ENCODE results near the gene PER1. TPM values are rescaled to one million over a fixed set of nuclear protein-coding genes. Genes with fewer than 3 reads are reported as not detected.

Gene PER1
- total and polyA plus RNA-seq, 2 experiments from 2014 or later: 5.1 to 5.9 TPM

DNA sequence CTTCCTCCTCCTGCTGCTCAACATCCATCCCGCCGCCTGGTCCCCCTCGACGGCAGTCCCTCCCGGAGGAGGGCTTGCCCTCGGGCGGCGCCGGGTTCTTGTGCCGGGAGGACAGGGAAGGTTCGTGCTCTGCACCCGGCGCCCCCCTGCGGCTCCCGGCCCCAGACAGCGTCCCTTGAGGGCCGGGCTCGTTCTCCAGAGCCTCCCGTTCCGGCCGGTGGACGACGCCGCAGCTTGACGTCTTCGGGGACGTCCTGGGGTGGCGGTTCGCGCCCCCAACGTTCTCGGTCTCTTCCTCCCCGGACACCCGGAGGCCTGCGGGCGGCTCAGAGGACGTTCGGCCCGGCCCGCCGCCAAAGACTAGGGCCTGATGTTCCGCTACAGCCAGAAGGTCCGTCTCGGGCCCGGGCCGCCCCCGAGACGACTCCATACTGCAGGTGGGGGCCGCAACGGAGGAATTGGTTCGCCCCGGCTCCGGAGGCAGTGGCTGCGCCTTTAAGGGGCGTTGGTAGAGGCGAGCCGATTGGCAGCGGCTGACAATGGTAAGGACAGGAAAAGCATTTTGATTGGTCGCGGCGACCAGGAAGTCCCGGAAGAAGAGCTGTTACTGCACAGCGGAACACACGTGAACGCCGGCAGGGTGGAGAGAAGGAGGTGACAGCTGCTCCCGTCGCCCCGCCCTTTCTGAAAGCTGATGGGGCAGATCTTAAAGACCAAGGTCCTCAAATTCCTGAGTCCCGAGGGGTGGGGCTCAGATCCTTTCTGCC is 37.7 kb upstream of the PER1 start, which contains the start of gene BORCS6:
Gene BORCS6, minus strand, starts transcription at position 470 of the 767 bp plus-strand sequence. Its CDS starts 40 bp downstream, at position 430.
- in situ Hi-C loops (cut with MboI): no loop called here
- H3K27ac ChIP-seq: peak within 1 kb of the TSS; percentile 80
- H3K4me2 ChIP-seq (ENCODE audit: unreplicated experiment): peak within 1 kb of the TSS; percentile 64
- H3K4me1 ChIP-seq (ENCODE audit: insufficient read depth): peaks cover 10% of the 10 kb centered on the region
- no peaks in the 10 kb centered on the region for H3K9me2 ChIP-seq (ENCODE audit: insufficient read depth)
- peak within 1 kb of the TSS; percentile 84 for H2AFZ ChIP-seq
- no peaks in the 10 kb centered on the region for H3K36me3 ChIP-seq (ENCODE audit: low read depth)
- TF ChIP-seq EZH2 (IDR thresholded peaks at IDR 0.05; ENCODE audit: insufficient read depth, poor library complexity, severe bottlenecking) (no peak), EZH2phosphoT487 (IDR thresholded peaks at IDR 0.05; ENCODE audit: insufficient read depth, low read depth) (no peak)
- peak within 1 kb of the TSS; percentile 84 for H3K4me3 ChIP-seq
- no peaks in the 10 kb centered on the region for H4K20me1 ChIP-seq (ENCODE audit: insufficient read depth)
- H3K79me2 ChIP-seq (ENCODE audit: insufficient read depth): peaks cover 11% of the 10 kb centered on the region; the same call in 1 of the 2 replicates
- DNase-seq: peak; percentile 99
- no peaks in the 10 kb centered on the region for H3K9me3 ChIP-seq (ENCODE audit: low read depth)
- H3K9ac ChIP-seq: peak within 1 kb of the TSS; percentile 83
- peaks cover 19% of the 10 kb centered on the region for H3F3A ChIP-seq (ENCODE audit: insufficient read depth)
- 1 to 2% methylated on average over 56 to 67 of the region's 70 CpGs for whole genome bisulfite sequencing, 2 experiments (ENCODE audit: low coverage in 1 of 2, low lambda C conversion rate in 2 of 2, missing lambda C conversion rate in 2 of 2)
- no peaks in the 10 kb centered on the region for H3K27me3 ChIP-seq (replicated peaks; ENCODE audit: insufficient read depth)

DNA sequence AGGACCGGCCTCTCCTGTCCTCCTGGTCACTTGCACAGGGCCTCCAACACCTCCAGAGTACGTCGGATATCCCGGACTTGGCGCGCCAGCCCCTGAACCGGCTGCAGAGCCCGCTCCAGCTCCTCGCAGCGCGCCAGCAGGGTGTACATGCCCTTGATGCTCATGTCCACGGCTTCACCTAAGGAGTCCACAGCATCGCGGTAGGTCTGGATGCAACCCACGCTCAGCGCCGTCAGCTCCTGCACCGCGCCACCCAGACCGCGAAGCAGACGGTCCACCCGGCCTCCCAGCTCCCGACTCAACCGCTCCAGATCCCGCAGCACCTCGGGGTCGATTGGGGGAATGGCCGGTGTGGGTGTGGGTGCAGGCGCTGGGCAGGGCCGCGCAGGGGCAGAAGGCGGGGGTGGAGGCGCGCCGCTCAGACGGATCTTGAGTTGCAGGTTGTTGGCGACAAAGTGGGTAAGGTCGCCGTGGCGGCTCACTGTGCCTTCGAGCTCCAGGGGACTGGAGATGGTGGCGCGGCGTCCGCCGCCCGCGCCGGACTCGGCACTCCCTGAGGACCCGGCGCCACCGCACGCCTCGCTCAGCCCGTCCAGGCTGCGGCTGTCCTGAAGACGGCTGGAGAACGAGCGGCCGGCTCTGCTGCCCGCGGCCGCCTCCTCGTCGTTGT is 37.0 kb upstream of the PER1 start:
- peaks cover 11% of the 10 kb centered on the region; the same call in 1 of the 2 replicates for H3K79me2 ChIP-seq (ENCODE audit: insufficient read depth)
- H3K27ac ChIP-seq: peak overlapping the region; percentile 80
- no peak for TF ChIP-seq EZH2phosphoT487 (IDR thresholded peaks at IDR 0.05; ENCODE audit: insufficient read depth, low read depth)
- no peak for TF ChIP-seq EZH2 (IDR thresholded peaks at IDR 0.05; ENCODE audit: insufficient read depth, poor library complexity, severe bottlenecking)
- peaks cover 19% of the 10 kb centered on the region for H3F3A ChIP-seq (ENCODE audit: insufficient read depth)
- H3K4me3 ChIP-seq: peak overlapping the region; percentile 84
- peak overlapping the region; percentile 83 for H3K9ac ChIP-seq
- H3K4me1 ChIP-seq (ENCODE audit: insufficient read depth): peaks cover 10% of the 10 kb centered on the region
- H3K4me2 ChIP-seq (ENCODE audit: unreplicated experiment): peak overlapping the region; percentile 64
- no peaks in the 10 kb centered on the region for H3K9me2 ChIP-seq (ENCODE audit: insufficient read depth)
- no peaks in the 10 kb centered on the region for H3K9me3 ChIP-seq (ENCODE audit: low read depth)
- peak overlapping the region; percentile 80 for H2AFZ ChIP-seq
- H3K27me3 ChIP-seq (replicated peaks; ENCODE audit: insufficient read depth): no peaks in the 10 kb centered on the region
- H4K20me1 ChIP-seq (ENCODE audit: insufficient read depth): no peaks in the 10 kb centered on the region
- H3K36me3 ChIP-seq (ENCODE audit: low read depth): no peaks in the 10 kb centered on the region
- peak; percentile 69 for DNase-seq
- in situ Hi-C loops (cut with MboI): no loop called here
- WGBS, 2 experiments (ENCODE audit: low coverage in 1 of 2, low lambda C conversion rate in 2 of 2, missing lambda C conversion rate in 2 of 2): 4 to 6% methylated on average over 59 to 62 of the region's 67 CpGs

DNA sequence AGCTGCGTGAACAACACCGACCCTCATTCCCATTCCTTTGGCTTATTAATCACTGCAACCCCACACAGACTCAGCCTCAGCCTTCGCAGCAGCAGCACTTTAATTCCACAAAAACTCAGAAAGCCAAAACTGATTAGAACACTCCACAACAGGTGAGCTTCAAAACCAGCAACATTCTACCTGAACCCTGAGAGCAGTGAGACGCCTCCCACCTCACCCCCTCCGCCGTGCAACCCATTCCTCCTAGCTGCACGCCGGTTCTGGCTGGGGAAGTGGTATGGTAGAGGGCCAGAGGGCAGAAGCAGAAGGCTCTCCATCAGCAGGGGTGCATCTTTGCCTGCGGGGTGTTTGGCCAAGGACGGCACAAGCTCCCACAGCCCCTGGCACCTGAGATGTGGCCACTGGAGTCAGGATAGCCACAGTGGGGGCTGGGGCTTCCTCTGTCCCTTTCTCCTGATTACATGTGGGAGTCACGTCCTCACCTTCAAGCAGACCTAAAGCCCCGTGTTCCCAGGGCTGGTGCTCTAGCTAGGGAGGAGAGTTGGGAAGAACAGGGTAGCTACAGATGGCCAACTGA is 36.1 kb upstream of the PER1 start:
- DNase-seq: no peak
- Histone ChIP-seq H3K9me2 (ENCODE audit: insufficient read depth) (no peaks in the 10 kb centered on the region), H3K4me3 (peak overlapping the region; percentile 84), H3K27me3 (replicated peaks; ENCODE audit: insufficient read depth) (no peaks in the 10 kb centered on the region), H3K4me2 (ENCODE audit: unreplicated experiment) (peak overlapping the region; percentile 64), H3F3A (ENCODE audit: insufficient read depth) (peaks cover 19% of the 10 kb centered on the region), H3K4me1 (ENCODE audit: insufficient read depth) (peaks cover 10% of the 10 kb centered on the region), H2AFZ (no peak overlapping the region), H3K9me3 (ENCODE audit: low read depth) (no peaks in the 10 kb centered on the region), H3K36me3 (ENCODE audit: low read depth) (no peaks in the 10 kb centered on the region), H3K9ac (peak overlapping the region; percentile 83), H3K27ac (peak overlapping the region; percentile 80), H3K79me2 (ENCODE audit: insufficient read depth) (peaks cover 11% of the 10 kb centered on the region; the same call in 1 of the 2 replicates), H4K20me1 (ENCODE audit: insufficient read depth) (no peaks in the 10 kb centered on the region)
- TF ChIP-seq EZH2phosphoT487 (IDR thresholded peaks at IDR 0.05; ENCODE audit: insufficient read depth, low read depth) (no peak), EZH2 (IDR thresholded peaks at IDR 0.05; ENCODE audit: insufficient read depth, poor library complexity, severe bottlenecking) (no peak)
- WGBS, 2 experiments (ENCODE audit: low coverage in 1 of 2, low lambda C conversion rate in 2 of 2, missing lambda C conversion rate in 2 of 2): 51 to 56% methylated on average over 12 of the region's 12 CpGs
- in situ Hi-C loops (cut with MboI): no loop called here

DNA sequence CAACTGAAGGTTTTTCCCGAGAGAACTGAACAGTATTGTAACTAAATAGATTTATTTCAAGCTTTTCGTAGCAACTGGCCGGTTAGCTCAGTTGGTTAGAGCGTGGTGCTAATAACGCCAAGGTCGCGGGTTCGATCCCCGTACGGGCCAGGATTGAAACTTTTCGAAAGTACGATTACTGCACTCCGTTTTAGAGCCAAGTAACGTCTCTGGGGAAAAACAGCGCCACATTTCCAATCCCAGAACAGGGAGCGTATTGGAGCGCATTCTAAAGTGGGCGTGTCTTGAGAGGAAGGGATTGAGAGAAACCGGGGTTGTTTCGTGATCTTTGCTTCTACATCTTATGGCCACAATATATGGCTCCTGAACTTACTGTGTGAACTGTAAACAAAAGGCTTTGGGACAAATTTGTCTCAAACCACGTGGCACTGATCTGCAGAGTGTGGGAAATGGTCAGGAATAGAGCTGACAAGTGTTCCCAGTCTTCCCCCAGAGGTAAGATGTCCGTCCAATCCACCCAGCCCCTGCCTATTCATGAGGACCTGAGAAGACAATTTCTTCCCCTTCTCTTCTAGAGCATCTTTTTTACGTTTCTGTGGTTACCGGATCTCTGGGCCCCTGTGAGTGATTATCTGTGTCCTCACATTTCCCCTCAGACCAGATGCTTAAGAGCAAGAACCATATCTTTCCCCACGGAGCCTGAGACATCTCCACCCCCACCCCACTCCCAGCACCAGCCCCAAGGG is 35.5 kb upstream of the PER1 start:
- H3K4me2 ChIP-seq (ENCODE audit: unreplicated experiment): peak overlapping the region; percentile 81
- H2AFZ ChIP-seq: no peak overlapping the region
- peaks cover 11% of the 10 kb centered on the region; the same call in 1 of the 2 replicates for H3K79me2 ChIP-seq (ENCODE audit: insufficient read depth)
- H3K27me3 ChIP-seq (replicated peaks; ENCODE audit: insufficient read depth): no peaks in the 10 kb centered on the region
- peaks cover 10% of the 10 kb centered on the region for H3K4me1 ChIP-seq (ENCODE audit: insufficient read depth)
- peak overlapping the region; percentile 86 for H3K27ac ChIP-seq
- no peaks in the 10 kb centered on the region for H4K20me1 ChIP-seq (ENCODE audit: insufficient read depth)
- TF ChIP-seq EZH2phosphoT487 (IDR thresholded peaks at IDR 0.05; ENCODE audit: insufficient read depth, low read depth) (no peak), EZH2 (IDR thresholded peaks at IDR 0.05; ENCODE audit: insufficient read depth, poor library complexity, severe bottlenecking) (no peak)
- H3K4me3 ChIP-seq: peak overlapping the region; percentile 98
- H3K9ac ChIP-seq: peak overlapping the region; percentile 83
- H3K36me3 ChIP-seq (ENCODE audit: low read depth): no peaks in the 10 kb centered on the region
- H3K9me3 ChIP-seq (ENCODE audit: low read depth): no peaks in the 10 kb centered on the region
- peaks cover 19% of the 10 kb centered on the region for H3F3A ChIP-seq (ENCODE audit: insufficient read depth)
- H3K9me2 ChIP-seq (ENCODE audit: insufficient read depth): no peaks in the 10 kb centered on the region
- WGBS, 2 experiments (ENCODE audit: low coverage in 1 of 2, low lambda C conversion rate in 2 of 2, missing lambda C conversion rate in 2 of 2): 2% methylated on average over 25 of the region's 25 CpGs
- DNase-seq: peak; percentile 99
- in situ Hi-C loops (cut with MboI): no loop called here
